ENCODE results near the gene SLFN12.

The SLFN12 gene

DNA sequence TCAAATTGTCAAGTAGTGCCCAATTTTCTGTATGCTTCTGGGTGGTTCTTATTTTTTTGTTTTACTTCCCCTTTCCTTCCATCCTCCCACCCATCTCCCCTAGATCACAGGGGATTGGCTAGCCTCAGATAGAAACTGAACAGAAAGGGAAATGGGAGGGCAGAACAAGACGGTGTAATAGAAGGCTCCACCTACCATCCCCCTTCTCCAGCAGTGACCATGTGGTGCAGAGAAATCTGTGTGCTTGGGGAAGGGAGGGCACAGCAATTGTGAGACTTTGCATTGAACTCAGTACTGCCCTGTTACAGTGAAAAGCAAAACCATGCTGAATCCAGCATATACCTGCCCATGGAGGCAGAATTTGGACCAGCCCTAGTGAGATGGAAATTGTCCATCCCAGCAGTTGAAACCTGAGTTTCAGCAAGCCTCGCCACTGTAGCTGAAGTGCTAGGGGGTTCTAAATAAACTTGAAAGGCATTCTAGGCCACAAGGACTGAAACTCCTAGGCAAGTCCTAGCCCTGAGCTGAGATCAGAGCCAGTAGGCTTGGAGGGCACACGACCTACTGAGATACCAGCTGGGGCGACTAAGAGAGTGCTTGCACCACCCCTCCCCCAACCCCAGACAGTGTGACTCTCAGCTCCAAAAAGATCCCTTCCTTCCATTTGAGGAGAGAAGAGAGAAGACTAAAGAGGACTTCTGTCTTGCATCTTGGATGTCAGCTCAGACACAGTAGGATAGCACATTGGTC is 64.0 kb downstream of the SLFN12 start:
- TF ChIP-seq NFIC (IDR thresholded peaks at IDR 0.05) (no peak), CEBPB (IDR thresholded peaks at IDR 0.05) (no peak), TEAD4 (IDR thresholded peaks at IDR 0.05) (no peak), CREB1 (IDR thresholded peaks at IDR 0.05; ENCODE audit: low read depth) (no peak), TAF1 (IDR thresholded peaks at IDR 0.05; ENCODE audit: low read depth) (no peak)
- TF ChIP-seq, protein P1, sequence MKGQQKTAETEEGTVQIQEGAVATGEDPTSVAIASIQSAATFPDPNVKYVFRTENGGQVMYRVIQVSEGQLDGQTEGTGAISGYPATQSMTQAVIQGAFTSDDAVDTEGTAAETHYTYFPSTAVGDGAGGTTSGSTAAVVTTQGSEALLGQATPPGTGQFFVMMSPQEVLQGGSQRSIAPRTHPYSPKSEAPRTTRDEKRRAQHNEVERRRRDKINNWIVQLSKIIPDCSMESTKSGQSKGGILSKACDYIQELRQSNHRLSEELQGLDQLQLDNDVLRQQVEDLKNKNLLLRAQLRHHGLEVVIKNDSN (IDR thresholded peaks at IDR 0.05) = no peak

DNA sequence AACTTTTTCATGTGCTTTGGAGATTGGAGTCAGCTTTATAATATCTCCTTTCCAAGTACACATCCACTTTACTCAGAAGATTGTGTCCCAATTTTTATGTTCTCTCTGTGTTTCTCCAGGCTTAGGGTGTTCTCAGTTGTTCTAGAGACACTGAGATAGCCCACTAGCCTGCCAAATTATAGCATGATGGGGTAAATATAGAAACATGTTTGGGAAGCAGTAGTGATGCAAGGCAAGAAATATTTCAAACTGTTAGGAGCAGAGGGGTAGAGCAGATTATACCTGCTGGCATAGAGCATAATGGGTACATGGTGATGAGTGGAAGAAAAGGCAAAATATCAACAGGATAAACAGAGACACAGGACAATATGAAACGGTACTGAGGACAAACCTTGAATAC is 71.3 kb downstream of the SLFN12 start:
- TF ChIP-seq YY1 (IDR thresholded peaks at IDR 0.05; ENCODE audit: low read depth) = no peak
- no peak for TF ChIP-seq TEAD4 (IDR thresholded peaks at IDR 0.05)
- TF ChIP-seq FOXM1 (IDR thresholded peaks at IDR 0.05; ENCODE audit: borderline replicate concordance, low read depth) = no peak
- TF ChIP-seq EGR1 (IDR thresholded peaks at IDR 0.05) = no peak
- no peak for TF ChIP-seq CEBPB (IDR thresholded peaks at IDR 0.05)
- TF ChIP-seq, protein P2, sequence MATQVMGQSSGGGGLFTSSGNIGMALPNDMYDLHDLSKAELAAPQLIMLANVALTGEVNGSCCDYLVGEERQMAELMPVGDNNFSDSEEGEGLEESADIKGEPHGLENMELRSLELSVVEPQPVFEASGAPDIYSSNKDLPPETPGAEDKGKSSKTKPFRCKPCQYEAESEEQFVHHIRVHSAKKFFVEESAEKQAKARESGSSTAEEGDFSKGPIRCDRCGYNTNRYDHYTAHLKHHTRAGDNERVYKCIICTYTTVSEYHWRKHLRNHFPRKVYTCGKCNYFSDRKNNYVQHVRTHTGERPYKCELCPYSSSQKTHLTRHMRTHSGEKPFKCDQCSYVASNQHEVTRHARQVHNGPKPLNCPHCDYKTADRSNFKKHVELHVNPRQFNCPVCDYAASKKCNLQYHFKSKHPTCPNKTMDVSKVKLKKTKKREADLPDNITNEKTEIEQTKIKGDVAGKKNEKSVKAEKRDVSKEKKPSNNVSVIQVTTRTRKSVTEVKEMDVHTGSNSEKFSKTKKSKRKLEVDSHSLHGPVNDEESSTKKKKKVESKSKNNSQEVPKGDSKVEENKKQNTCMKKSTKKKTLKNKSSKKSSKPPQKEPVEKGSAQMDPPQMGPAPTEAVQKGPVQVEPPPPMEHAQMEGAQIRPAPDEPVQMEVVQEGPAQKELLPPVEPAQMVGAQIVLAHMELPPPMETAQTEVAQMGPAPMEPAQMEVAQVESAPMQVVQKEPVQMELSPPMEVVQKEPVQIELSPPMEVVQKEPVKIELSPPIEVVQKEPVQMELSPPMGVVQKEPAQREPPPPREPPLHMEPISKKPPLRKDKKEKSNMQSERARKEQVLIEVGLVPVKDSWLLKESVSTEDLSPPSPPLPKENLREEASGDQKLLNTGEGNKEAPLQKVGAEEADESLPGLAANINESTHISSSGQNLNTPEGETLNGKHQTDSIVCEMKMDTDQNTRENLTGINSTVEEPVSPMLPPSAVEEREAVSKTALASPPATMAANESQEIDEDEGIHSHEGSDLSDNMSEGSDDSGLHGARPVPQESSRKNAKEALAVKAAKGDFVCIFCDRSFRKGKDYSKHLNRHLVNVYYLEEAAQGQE (IDR thresholded peaks at IDR 0.05; ENCODE audit: low read depth) = no peak
- no peak for TF ChIP-seq EP300 (IDR thresholded peaks at IDR 0.05; ENCODE audit: borderline replicate concordance)
- TF ChIP-seq NFIC (IDR thresholded peaks at IDR 0.05) = no peak

All from Ishikawa (cell line).